NCI-H345 treated with DMSO at 0.1 percent for 48 hours (cell line): ENCODE measurements around the gene IGF1R.
A peak's percentile ranks its signal among the peaks of the same experiment; 100 is the strongest.

Source experiments
- DNase-seq: peaks from one replicate; lab custom pipeline; 2025; ENCODE audit not compliant: unreplicated experiment; lab: John Stamatoyannopoulos, UW

IGF1R gene

GRCh38 chr15:98772895-98773294 is 124.6 kb downstream of the IGF1R start:
- no peak for DNase-seq

- DNase-seq = no peak
These were observed 125.3 kb downstream of the IGF1R start for GRCh38 chr15:98773616-98774015.

- no peak for DNase-seq
These were observed 126.6 kb downstream of the IGF1R start for GRCh38 chr15:98774756-98775497.

DNA sequence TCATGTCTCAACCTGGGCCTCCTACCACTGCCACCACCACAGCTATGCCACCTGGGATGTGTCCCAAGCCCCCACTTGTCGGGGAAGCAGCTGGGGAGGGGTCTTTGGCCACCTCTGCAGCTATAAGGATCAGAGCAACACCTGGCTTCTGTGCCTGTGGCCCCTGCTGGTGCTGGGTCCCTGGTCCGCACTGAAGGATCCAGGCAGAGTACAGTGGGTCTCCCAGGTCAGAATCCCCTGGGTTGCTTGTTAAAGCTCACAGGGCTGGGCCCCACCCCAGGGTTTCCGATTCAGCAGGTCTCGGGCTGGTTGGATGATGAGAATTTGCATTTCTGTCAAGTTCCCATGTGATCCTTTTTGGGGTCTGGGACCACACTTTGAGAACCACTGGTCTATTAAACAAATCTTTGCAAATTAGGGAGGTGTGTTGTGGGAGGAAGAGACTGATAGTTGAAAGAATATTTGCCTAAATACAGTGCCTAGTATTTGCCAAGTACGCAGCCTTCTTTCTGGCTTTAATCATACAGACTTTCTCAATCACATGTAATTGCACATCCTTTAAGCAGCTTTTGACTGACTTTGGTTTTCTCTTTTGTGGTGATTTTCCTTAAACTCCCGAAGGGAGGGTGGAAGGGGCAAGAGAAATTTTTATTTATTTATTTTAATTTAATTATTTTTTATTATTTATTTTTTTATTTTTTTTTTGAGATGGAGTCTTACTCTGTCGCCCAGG is 127.3 kb downstream of the IGF1R start:
- DNase-seq = no peak

DNA sequence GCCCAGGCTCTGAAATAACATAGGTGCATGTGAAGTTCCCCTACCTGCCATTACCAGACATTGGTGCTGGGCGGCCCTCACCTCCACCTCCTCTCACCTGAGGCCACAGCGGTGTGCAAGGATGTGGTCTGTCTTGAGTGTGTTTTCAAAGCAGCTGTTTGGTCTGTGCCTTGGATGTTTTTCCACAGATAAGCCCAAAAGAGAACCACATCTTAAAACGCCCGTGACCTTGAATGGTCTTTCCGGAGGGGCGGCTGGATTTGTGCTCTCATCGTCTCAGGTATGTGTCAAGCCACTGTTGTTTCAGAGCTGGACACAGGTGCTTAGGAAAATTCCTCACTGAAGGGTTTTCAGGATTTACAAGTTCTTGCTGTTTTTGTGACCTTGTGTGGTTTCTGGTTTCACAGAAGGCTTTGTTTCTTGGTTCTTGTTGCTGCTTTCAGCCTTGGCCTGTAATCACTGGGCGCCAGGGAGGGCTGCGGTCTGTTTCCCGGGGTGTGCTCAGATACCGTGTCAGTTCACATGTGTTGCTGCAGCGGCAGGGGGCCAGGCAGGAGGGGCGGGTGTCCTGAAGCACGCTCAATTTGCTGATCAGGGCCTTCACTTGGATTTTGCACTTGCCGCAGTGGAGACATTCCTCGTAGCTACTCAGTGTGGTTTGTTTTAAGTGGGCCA is 128.4 kb downstream of the IGF1R start:
- no peak for DNase-seq

GRCh38 chr15:98777426-98777825 is 129.1 kb downstream of the IGF1R start:
- no peak for DNase-seq

DNA sequence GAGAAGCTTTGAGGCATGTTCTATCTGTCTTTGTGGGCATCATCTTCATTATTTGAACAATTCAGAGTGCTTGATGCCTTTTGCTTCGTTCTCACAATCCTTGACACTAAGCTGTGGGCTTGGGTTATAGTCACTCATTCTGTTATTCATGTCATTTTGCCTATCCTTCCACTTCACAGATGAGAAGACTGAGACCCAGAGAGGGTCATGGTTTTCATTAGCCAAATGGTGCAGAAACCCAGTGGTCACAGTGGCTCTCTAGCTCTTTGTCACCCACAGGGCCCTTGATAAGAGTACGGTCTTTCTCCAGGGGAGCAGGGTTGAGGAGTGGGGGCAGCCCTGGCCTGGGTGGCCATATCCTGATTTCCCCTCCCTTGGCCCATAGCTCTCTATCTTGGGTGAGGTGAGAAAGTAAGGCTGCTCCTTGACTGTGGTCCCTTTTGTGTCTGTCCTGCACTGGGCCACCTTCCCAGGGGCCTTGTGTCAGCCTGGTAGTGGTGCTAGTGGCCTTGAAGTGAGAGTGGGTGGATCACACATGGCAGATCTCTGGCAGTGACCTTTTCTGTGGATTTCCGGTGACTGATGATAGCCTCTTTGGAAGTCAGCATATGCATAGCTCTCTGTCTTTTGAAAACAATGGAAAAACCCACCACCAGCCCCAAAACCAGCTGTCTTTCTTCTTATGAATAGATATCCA is 130.1 kb downstream of the IGF1R start:
- no peak for DNase-seq

GRCh38 chr15:98778960-98779359 is 130.6 kb downstream of the IGF1R start:
- no peak for DNase-seq

DNA sequence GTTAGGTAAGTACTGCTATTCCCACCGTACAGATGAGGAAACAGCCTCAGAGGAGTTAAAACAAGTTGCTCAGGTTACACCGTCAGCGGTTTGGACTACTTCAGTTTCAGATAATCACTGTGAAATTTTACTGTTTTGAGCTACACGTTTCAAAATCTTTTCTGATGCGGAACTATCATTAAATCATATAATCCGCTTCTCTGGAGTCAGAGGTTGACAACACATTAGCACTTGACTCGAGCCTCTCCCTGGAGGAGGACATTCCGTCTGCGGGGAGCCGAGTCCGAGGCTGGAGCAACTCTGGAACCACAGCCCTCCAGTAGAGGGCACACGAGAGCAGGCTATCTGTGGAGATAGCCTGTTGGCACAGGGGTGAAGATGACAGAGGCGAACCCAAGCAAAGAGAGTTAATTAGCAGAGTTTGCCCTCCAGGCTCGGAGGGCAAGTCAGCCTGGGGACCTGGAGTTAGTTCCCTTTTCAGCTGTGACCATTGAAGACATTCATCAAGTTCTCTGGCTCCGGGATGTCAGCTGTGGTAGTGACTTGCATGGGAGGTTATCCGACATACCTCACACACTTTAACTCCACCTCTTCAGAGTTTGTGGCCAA is 131.2 kb downstream of the IGF1R start:
- DNase-seq = peak; percentile 47

DNA sequence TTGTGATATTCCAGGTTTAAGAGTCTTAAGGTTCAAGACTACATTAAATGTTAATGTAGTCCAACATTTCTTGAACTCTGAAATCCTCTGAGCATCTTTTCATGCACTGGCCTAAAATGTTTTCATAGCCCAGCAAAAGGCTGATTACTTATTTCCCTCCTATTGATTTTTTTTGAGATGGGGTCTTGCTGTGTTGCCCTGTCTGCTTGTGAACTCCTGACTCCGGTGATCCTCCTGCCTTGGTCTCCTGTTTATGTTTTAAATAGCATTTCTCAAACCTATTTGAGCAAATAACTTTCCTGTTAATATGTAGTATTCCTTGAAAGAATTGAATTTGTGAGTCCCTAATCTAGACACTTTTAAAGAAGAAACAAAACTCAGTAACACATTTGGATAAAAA is 133.5 kb downstream of the IGF1R start:
- DNase-seq = no peak

- DNase-seq = no peak
These were observed 134.5 kb downstream of the IGF1R start for GRCh38 chr15:98782801-98783200.

GRCh38 chr15:98785431-98785806 is 137.1 kb downstream of the IGF1R start:
- no peak for DNase-seq

DNA sequence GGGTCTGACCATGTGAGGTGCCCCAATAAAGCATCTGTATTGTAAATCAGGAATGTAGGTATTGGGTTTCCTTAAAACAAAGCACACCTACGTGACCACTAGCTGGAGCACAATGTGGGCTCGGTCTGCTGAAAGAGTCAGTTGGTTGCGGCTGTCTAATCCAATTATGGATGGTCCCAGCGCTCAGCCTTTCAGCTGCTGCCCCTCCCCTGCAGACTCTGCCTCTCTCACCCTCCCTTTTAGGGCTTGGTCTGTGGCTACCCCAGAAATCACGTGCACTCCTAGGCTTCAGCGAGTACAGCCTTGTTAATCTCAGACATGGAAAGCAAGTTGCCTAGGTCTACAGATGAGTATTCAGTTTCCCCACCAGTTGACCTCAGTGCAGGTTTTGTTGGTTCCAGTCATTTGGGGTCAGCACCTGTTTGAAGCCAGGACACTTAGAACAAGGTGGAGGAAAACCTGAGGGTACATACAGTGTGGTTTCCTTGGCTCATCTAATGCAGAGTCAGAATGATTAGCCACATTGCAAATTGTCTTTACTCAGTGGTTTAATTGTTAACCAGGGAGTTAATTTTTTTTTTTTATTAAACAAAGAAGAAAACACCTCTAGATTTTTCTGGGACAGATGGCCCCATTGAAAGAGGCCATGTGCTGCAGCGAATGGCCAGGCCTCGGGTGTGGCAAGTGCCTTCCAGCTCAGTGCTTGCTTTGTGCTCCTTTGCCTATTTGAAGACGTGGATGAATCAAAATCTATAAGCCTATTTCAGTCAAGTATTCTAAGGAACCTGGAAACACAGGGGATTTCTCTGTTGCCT is 137.7 kb downstream of the IGF1R start:
- DNase-seq = no peak

GRCh38 chr15:98786717-98787116 is 138.4 kb downstream of the IGF1R start:
- DNase-seq = no peak

DNA sequence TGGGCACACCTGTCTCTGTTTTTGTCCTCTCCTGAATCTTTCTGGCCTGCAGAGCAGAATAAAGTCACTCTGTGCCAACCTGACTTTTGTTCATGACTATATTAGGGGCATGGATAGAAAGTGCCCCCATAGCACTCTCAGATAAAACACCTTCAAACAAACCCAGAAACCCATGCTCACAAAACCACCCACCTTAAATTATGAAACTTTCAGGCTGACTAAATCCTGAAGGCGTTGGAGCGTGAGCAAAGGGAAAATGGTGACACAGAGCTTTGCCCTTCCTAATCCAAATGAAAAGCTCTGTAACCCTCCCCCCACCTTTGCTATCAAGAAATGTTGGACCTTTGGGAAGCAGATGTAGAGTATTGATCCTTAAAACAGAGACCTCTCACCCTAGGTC is 138.9 kb downstream of the IGF1R start:
- no peak for DNase-seq

- no peak for DNase-seq
These were observed 139.8 kb downstream of the IGF1R start for GRCh38 chr15:98787936-98788757.

GRCh38 chr15:98789020-98789419 is 140.7 kb downstream of the IGF1R start:
- no peak for DNase-seq

- no peak for DNase-seq
These were observed 141.9 kb downstream of the IGF1R start for GRCh38 chr15:98790270-98790669.

- DNase-seq = no peak
These were observed 142.8 kb downstream of the IGF1R start for GRCh38 chr15:98791046-98791701.
